Fibroblast of pulmonary artery (primary cell): ENCODE measurements around the gene PANK4.

Experiments
- DNase-seq: peaks from one replicate; pipeline ENCODE4 v3.0.0-alpha.2; 2010; ENCODE audit warnings: low read depth
- H3K4me3 ChIP-seq: replicated peaks from 2 replicates; pipeline ENCODE4 v1.5.1; 2011; ENCODE audit warnings: low read depth, mild to moderate bottlenecking, control low read depth, low read length, moderate library complexity
- CTCF ChIP-seq: IDR thresholded peaks from 2 replicates; pipeline ENCODE4 v1.5.1; 2011; ENCODE audit warnings: mild to moderate bottlenecking, control low read depth, low read length, inconsistent platforms; ENCODE audit errors: missing control alignments

PANK4 gene

GRCh38 chr1:2501041-2501819, 25.2 kb downstream of the PANK4 start:
- no peak for DNase-seq
- no peak for TF ChIP-seq CTCF
- no peak overlapping the region for H3K4me3 ChIP-seq

GRCh38 chr1:2499986-2500596, 26.3 kb downstream of the PANK4 start:
- TF ChIP-seq CTCF: no peak
- no peak overlapping the region for H3K4me3 ChIP-seq
- DNase-seq: no peak

GRCh38 chr1:2499260-2499659, 27.1 kb downstream of the PANK4 start:
- DNase-seq: no peak
- no peak overlapping the region for H3K4me3 ChIP-seq
- no peak for TF ChIP-seq CTCF

- DNase-seq: no peak
- H3K4me3 ChIP-seq: no peak overlapping the region
- TF ChIP-seq CTCF: no peak
Measured at GRCh38 chr1:2498648-2499047, 27.7 kb downstream of the PANK4 start.

- TF ChIP-seq CTCF: no peak
- H3K4me3 ChIP-seq: no peak overlapping the region
- no peak for DNase-seq
Measured at GRCh38 chr1:2497891-2498290, 28.5 kb downstream of the PANK4 start.

GRCh38 chr1:2496746-2497145, 29.6 kb downstream of the PANK4 start:
- TF ChIP-seq CTCF: no peak
- DNase-seq: no peak
- no peak overlapping the region for H3K4me3 ChIP-seq
